ENCODE results near the gene VIPR2.

Gene VIPR2

GRCh38 chr7:159042581-159043101 is 102.0 kb downstream of the VIPR2 start:
- H4K91ac ChIP-seq (ENCODE audit: low read depth, low read length, poor library complexity) = no peak overlapping the region
- peak overlapping the region in 1 of 2 donors; percentile 3 for H3K4me3 ChIP-seq (ENCODE audit: low read length in 2 of 2)
- no peak overlapping the region for H4K8ac ChIP-seq (ENCODE audit: low read depth, low read length)
- peaks cover 2 to 11% of the 10 kb centered on the region in 2 donors for H3K9me3 ChIP-seq (replicated peaks in 1 of 2; ENCODE audit: control insufficient read depth in 2 of 2, insufficient read depth in 1 of 2, low read depth in 1 of 2, low read length in 2 of 2)
- H2BK120ac ChIP-seq (ENCODE audit: low read depth, low read length) = no peak overlapping the region
- no peak overlapping the region for H2BK15ac ChIP-seq (ENCODE audit: low read length)
- peaks cover 0 to 7% (median 0%) of the 10 kb centered on the region in 3 experiments for H3K27me3 ChIP-seq (ENCODE audit: control insufficient read depth in 3 of 3, insufficient read depth in 3 of 3, low read depth in 1 of 3, low read length in 3 of 3)
- H3K23ac ChIP-seq (ENCODE audit: low read depth, low read length, poor library complexity) = no peak overlapping the region
- no peak overlapping the region for H2AFZ ChIP-seq (ENCODE audit: low read length)
- H3K4ac ChIP-seq (ENCODE audit: low read length) = no peak overlapping the region
- no CpG with 5 or more reads among the region's 5 CpGs for WGBS, 2 donors (ENCODE audit: extremely low coverage in 2 of 2, insufficient read length in 2 of 2, insufficient replicate concordance in 1 of 2)
- DNase-seq (ENCODE audit: low spot score) = no peak
- no peak overlapping the region for H2BK5ac ChIP-seq (ENCODE audit: low read length)
- no peak overlapping the region for H3K9ac ChIP-seq (ENCODE audit: low read depth, low read length, poor library complexity)
- no peak overlapping the region for H2AK5ac ChIP-seq (ENCODE audit: low read depth, low read length)
- H3K14ac ChIP-seq (ENCODE audit: low read length) = no peak overlapping the region
- H2BK12ac ChIP-seq (ENCODE audit: low read length) = no peak overlapping the region
- H3K4me2 ChIP-seq (ENCODE audit: insufficient read depth, low read length, poor library complexity, severe bottlenecking) = no peak overlapping the region
- no peak overlapping the region for H3K27ac ChIP-seq (replicated peaks; ENCODE audit: low read length)
- peak overlapping the region; percentile 48 for H3K18ac ChIP-seq (ENCODE audit: low read length)
- H3K79me1 ChIP-seq (ENCODE audit: low read depth, low read length) = no peaks in the 10 kb centered on the region
- peaks cover 0 to 1% of the 10 kb centered on the region in 2 donors for H3K4me1 ChIP-seq (ENCODE audit: control insufficient read depth in 2 of 2, insufficient read depth in 1 of 2, low read depth in 1 of 2, low read length in 2 of 2)
- peaks cover 0 to 1% of the 10 kb centered on the region in 2 donors for H3K36me3 ChIP-seq (replicated peaks in 1 of 2; ENCODE audit: control insufficient read depth in 2 of 2, insufficient read depth in 2 of 2, low read length in 2 of 2)

DNA sequence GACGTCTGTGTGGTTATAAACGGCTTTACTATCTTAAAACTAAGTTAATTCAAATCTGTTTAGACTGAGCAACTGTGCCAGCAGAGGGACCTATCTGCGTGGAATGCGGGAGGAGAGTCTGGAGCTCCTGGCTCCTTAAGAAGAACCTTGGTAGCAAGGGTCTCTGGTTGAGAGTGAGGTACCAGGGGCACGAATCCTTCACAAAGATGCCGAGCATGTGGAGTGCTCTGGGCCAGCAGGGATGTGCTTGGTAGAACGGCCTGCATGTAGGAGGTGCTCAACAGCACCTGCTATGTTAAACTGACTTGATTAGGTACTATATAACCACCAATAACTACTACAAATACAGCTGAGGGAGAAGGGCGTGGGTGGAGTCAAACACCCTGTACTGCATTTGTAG is 102.6 kb downstream of the VIPR2 start:
- Histone ChIP-seq H2AFZ (ENCODE audit: low read length) (no peak overlapping the region), H3K23ac (ENCODE audit: low read depth, low read length, poor library complexity) (no peak overlapping the region), H3K4me2 (ENCODE audit: insufficient read depth, low read length, poor library complexity, severe bottlenecking) (no peak overlapping the region), H3K4me3 (ENCODE audit: low read length in 2 of 2) (no peak overlapping the region), H4K8ac (ENCODE audit: low read depth, low read length) (no peak overlapping the region), H3K18ac (ENCODE audit: low read length) (no peak overlapping the region), H3K14ac (ENCODE audit: low read length) (no peak overlapping the region), H3K36me3 (replicated peaks in 1 of 2; ENCODE audit: control insufficient read depth in 2 of 2, insufficient read depth in 2 of 2, low read length in 2 of 2) (peaks cover 0 to 1% of the 10 kb centered on the region in 2 donors), H2BK5ac (ENCODE audit: low read length) (no peak overlapping the region), H3K4ac (ENCODE audit: low read length) (no peak overlapping the region), H2BK12ac (ENCODE audit: low read length) (no peak overlapping the region), H2AK5ac (ENCODE audit: low read depth, low read length) (no peak overlapping the region), H2BK120ac (ENCODE audit: low read depth, low read length) (no peak overlapping the region), H3K9me3 (replicated peaks in 1 of 2; ENCODE audit: control insufficient read depth in 2 of 2, insufficient read depth in 1 of 2, low read depth in 1 of 2, low read length in 2 of 2) (peaks cover 2 to 11% of the 10 kb centered on the region in 2 donors), H3K79me1 (ENCODE audit: low read depth, low read length) (no peaks in the 10 kb centered on the region), H4K91ac (ENCODE audit: low read depth, low read length, poor library complexity) (no peak overlapping the region), H2BK15ac (ENCODE audit: low read length) (no peak overlapping the region), H3K27ac (replicated peaks; ENCODE audit: low read length) (no peak overlapping the region), H3K27me3 (ENCODE audit: control insufficient read depth in 3 of 3, insufficient read depth in 3 of 3, low read depth in 1 of 3, low read length in 3 of 3) (peaks cover 0 to 7% (median 0%) of the 10 kb centered on the region in 3 experiments), H3K4me1 (ENCODE audit: control insufficient read depth in 2 of 2, insufficient read depth in 1 of 2, low read depth in 1 of 2, low read length in 2 of 2) (peaks cover 0 to 1% of the 10 kb centered on the region in 2 donors), H3K9ac (ENCODE audit: low read depth, low read length, poor library complexity) (no peak overlapping the region)
- WGBS, 2 donors (ENCODE audit: extremely low coverage in 2 of 2, insufficient read length in 2 of 2, insufficient replicate concordance in 1 of 2) = no CpG with 5 or more reads among the region's 8 CpGs
- DNase-seq (ENCODE audit: low spot score) = no peak

DNA sequence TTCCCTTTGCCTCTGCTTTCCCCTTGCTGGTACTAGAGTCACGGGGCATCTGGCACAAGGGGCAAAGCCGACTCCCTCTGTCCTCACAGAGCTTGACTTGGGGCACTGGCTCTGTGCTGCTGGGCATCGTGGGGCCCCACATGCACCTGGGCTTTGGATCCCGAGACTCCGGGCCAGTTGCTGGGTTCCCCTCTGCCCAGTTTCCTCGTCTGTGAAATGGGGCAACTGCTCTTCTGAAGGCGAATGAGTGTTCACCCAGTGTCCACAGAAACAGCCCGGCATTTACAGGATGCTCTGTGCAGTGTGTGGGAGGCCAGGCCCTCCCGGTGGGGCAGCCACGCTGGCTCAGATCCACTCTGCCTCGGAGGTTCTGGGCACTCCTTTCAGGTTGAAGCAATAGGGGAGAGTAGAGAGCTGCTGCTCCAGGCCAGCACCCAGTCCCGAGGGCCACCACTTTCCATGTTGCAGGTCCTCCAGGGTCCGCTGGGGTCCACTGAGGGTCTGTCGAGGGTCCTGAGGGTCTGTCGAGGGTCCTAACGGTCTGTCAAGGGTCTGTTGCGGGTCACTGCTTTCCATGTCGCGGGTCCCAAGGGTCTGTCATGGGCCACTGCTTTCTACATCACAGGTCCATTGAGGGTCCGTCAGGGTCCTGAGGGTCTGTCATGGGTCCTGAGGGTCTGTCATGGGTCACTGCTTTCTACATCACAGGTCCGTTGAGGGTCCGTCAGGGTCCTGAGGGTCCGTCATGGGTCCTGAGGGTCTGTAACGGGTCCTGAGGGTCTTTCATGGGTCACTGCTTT is 103.6 kb downstream of the VIPR2 start:
- no peak overlapping the region for H4K91ac ChIP-seq (ENCODE audit: low read depth, low read length, poor library complexity)
- peak overlapping the region; percentile 35 for H2BK5ac ChIP-seq (ENCODE audit: low read length)
- H3K36me3 ChIP-seq (replicated peaks in 1 of 2; ENCODE audit: control insufficient read depth in 2 of 2, insufficient read depth in 2 of 2, low read length in 2 of 2) = peaks cover 0 to 1% of the 10 kb centered on the region in 2 donors
- no peak overlapping the region for H2AK5ac ChIP-seq (ENCODE audit: low read depth, low read length)
- H2BK12ac ChIP-seq (ENCODE audit: low read length) = no peak overlapping the region
- H3K27ac ChIP-seq (replicated peaks; ENCODE audit: low read length) = no peak overlapping the region
- H3K27me3 ChIP-seq (ENCODE audit: control insufficient read depth in 3 of 3, insufficient read depth in 3 of 3, low read depth in 1 of 3, low read length in 3 of 3) = peaks cover 0 to 14% (median 0%) of the 10 kb centered on the region in 3 experiments
- peak overlapping the region; percentile 63 for H3K14ac ChIP-seq (ENCODE audit: low read length)
- H2BK15ac ChIP-seq (ENCODE audit: low read length) = no peak overlapping the region
- H3K18ac ChIP-seq (ENCODE audit: low read length) = peak overlapping the region; percentile 44
- H3K9me3 ChIP-seq (replicated peaks in 1 of 2; ENCODE audit: control insufficient read depth in 2 of 2, insufficient read depth in 1 of 2, low read depth in 1 of 2, low read length in 2 of 2) = peaks cover 2 to 11% of the 10 kb centered on the region in 2 donors
- H3K4me3 ChIP-seq (ENCODE audit: low read length in 2 of 2) = no peak overlapping the region
- H3K79me1 ChIP-seq (ENCODE audit: low read depth, low read length) = no peaks in the 10 kb centered on the region
- no peak overlapping the region for H2AFZ ChIP-seq (ENCODE audit: low read length)
- H3K4me1 ChIP-seq (ENCODE audit: control insufficient read depth in 2 of 2, insufficient read depth in 1 of 2, low read depth in 1 of 2, low read length in 2 of 2) = peaks cover 0 to 5% of the 10 kb centered on the region in 2 donors
- peak overlapping the region; percentile 52 for H3K23ac ChIP-seq (ENCODE audit: low read depth, low read length, poor library complexity)
- H2BK120ac ChIP-seq (ENCODE audit: low read depth, low read length) = no peak overlapping the region
- peak overlapping the region; percentile 28 for H3K4ac ChIP-seq (ENCODE audit: low read length)
- H3K4me2 ChIP-seq (ENCODE audit: insufficient read depth, low read length, poor library complexity, severe bottlenecking) = no peak overlapping the region
- no peak overlapping the region for H4K8ac ChIP-seq (ENCODE audit: low read depth, low read length)
- DNase-seq (ENCODE audit: low spot score) = no peak
- no peak overlapping the region for H3K9ac ChIP-seq (ENCODE audit: low read depth, low read length, poor library complexity)
- no CpG with 5 or more reads among the region's 24 CpGs for WGBS, 2 donors (ENCODE audit: extremely low coverage in 2 of 2, insufficient read length in 2 of 2, insufficient replicate concordance in 1 of 2)

GRCh38 chr7:159040146-159040545 is 104.5 kb downstream of the VIPR2 start:
- Histone ChIP-seq H2BK120ac (ENCODE audit: low read depth, low read length) (no peak overlapping the region), H3K27me3 (ENCODE audit: control insufficient read depth in 3 of 3, insufficient read depth in 3 of 3, low read depth in 1 of 3, low read length in 3 of 3) (peaks cover 0 to 15% (median 0%) of the 10 kb centered on the region in 3 experiments), H4K8ac (ENCODE audit: low read depth, low read length) (no peak overlapping the region), H3K9me3 (replicated peaks in 1 of 2; ENCODE audit: control insufficient read depth in 2 of 2, insufficient read depth in 1 of 2, low read depth in 1 of 2, low read length in 2 of 2) (peaks cover 2 to 11% of the 10 kb centered on the region in 2 donors), H2BK5ac (ENCODE audit: low read length) (no peak overlapping the region), H3K14ac (ENCODE audit: low read length) (peak overlapping the region; percentile 42), H3K27ac (replicated peaks; ENCODE audit: low read length) (no peak overlapping the region), H3K4me2 (ENCODE audit: insufficient read depth, low read length, poor library complexity, severe bottlenecking) (no peak overlapping the region), H3K4ac (ENCODE audit: low read length) (no peak overlapping the region), H3K36me3 (replicated peaks in 1 of 2; ENCODE audit: control insufficient read depth in 2 of 2, insufficient read depth in 2 of 2, low read length in 2 of 2) (peaks cover 0 to 1% of the 10 kb centered on the region in 2 donors), H3K23ac (ENCODE audit: low read depth, low read length, poor library complexity) (no peak overlapping the region), H3K4me3 (ENCODE audit: low read length in 2 of 2) (peak overlapping the region in 1 of 2 donors; percentile 41), H3K4me1 (ENCODE audit: control insufficient read depth in 2 of 2, insufficient read depth in 1 of 2, low read depth in 1 of 2, low read length in 2 of 2) (peaks cover 0 to 5% of the 10 kb centered on the region in 2 donors), H4K91ac (ENCODE audit: low read depth, low read length, poor library complexity) (no peak overlapping the region), H2AFZ (ENCODE audit: low read length) (no peak overlapping the region), H3K18ac (ENCODE audit: low read length) (peak overlapping the region; percentile 49), H2BK12ac (ENCODE audit: low read length) (no peak overlapping the region), H2BK15ac (ENCODE audit: low read length) (no peak overlapping the region), H3K79me1 (ENCODE audit: low read depth, low read length) (no peaks in the 10 kb centered on the region), H2AK5ac (ENCODE audit: low read depth, low read length) (peak overlapping the region; percentile 29), H3K9ac (ENCODE audit: low read depth, low read length, poor library complexity) (no peak overlapping the region)
- DNase-seq (ENCODE audit: low spot score) = no peak
- WGBS, 2 donors (ENCODE audit: extremely low coverage in 2 of 2, insufficient read length in 2 of 2, insufficient replicate concordance in 1 of 2) = no CpG with 5 or more reads among the region's 10 CpGs
